ENCODE measurements around the gene PRKCA. TPM values are rescaled to one million over a fixed set of nuclear protein-coding genes. Genes with fewer than 3 reads are reported as not detected.

PRKCA gene
- total and polyA plus RNA-seq, 4 donors, result 3.0 to 14.1 (median 5.4) TPM

DNA sequence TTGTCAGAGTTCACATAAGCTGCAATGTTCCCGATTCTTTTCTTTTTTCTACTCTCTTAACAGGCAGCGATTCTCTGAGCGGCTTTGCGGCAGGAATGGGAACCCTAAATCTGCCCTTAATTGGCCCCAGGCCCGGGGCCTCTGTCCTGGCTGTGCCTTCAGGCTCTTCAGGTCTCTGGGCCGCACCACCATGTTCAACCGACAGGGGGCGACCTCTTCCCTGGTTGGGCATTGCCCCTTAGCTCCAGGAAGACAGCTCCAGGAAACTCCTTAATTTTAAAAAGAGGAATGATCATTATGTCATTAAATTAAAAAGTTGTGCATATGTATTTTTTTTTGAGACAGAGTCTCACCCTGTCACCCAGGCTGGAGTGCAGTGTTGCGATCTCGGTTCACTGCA lies 552.8 kb downstream of the PRKCA start:
- Histone ChIP-seq H3K4me1 (ENCODE audit: control insufficient read depth in 4 of 4, insufficient read depth in 4 of 4, low read length in 3 of 4) (no peaks in the 10 kb centered on the region), H3K4me3 (ENCODE audit: low read depth in 1 of 3, low read length in 3 of 3) (no peak overlapping the region), H3K36me3 (ENCODE audit: control insufficient read depth in 4 of 4, insufficient read depth in 3 of 4, low read depth in 1 of 4, low read length in 3 of 4) (no peaks in the 10 kb centered on the region), H3K9ac (ENCODE audit: low read depth in 1 of 2, low read length in 2 of 2) (no peak overlapping the region), H3K27ac (ENCODE audit: low read depth in 1 of 2, low read length in 2 of 2) (no peak overlapping the region), H3K27me3 (ENCODE audit: control insufficient read depth in 4 of 4, insufficient read depth in 4 of 4, low read length in 3 of 4) (no peaks in the 10 kb centered on the region), H3K9me3 (ENCODE audit: control insufficient read depth in 4 of 4, low read length in 3 of 4) (peaks cover 0 to 2% (median 0%) of the 10 kb centered on the region in 4 donors)
- WGBS, result 70% methylated on average over 10 of the region's 10 CpGs
- TF ChIP-seq TAF1 (conservative IDR thresholded peaks at IDR 0.05), result no peak
- TF ChIP-seq SP1 (IDR thresholded peaks at IDR 0.05), result no peak
- no peak for TF ChIP-seq GABPA (IDR thresholded peaks at IDR 0.05 in 1 of 2, conservative IDR thresholded peaks at IDR 0.05 in 1 of 2)
- no peak for TF ChIP-seq NR2F2 (IDR thresholded peaks at IDR 0.05)
- no peak for TF ChIP-seq EGR1 (IDR thresholded peaks at IDR 0.05; ENCODE audit: low read depth in 2 of 2)
- TF ChIP-seq RAD21 (IDR thresholded peaks at IDR 0.05), result no peak
- TF ChIP-seq, protein P1, sequence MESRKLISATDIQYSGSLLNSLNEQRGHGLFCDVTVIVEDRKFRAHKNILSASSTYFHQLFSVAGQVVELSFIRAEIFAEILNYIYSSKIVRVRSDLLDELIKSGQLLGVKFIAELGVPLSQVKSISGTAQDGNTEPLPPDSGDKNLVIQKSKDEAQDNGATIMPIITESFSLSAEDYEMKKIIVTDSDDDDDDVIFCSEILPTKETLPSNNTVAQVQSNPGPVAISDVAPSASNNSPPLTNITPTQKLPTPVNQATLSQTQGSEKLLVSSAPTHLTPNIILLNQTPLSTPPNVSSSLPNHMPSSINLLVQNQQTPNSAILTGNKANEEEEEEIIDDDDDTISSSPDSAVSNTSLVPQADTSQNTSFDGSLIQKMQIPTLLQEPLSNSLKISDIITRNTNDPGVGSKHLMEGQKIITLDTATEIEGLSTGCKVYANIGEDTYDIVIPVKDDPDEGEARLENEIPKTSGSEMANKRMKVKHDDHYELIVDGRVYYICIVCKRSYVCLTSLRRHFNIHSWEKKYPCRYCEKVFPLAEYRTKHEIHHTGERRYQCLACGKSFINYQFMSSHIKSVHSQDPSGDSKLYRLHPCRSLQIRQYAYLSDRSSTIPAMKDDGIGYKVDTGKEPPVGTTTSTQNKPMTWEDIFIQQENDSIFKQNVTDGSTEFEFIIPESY (IDR thresholded peaks at IDR 0.05), result no peak
- TF ChIP-seq, protein P2, sequence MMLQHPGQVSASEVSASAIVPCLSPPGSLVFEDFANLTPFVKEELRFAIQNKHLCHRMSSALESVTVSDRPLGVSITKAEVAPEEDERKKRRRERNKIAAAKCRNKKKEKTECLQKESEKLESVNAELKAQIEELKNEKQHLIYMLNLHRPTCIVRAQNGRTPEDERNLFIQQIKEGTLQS (IDR thresholded peaks at IDR 0.05), result no peak
- TF ChIP-seq, protein P3, sequence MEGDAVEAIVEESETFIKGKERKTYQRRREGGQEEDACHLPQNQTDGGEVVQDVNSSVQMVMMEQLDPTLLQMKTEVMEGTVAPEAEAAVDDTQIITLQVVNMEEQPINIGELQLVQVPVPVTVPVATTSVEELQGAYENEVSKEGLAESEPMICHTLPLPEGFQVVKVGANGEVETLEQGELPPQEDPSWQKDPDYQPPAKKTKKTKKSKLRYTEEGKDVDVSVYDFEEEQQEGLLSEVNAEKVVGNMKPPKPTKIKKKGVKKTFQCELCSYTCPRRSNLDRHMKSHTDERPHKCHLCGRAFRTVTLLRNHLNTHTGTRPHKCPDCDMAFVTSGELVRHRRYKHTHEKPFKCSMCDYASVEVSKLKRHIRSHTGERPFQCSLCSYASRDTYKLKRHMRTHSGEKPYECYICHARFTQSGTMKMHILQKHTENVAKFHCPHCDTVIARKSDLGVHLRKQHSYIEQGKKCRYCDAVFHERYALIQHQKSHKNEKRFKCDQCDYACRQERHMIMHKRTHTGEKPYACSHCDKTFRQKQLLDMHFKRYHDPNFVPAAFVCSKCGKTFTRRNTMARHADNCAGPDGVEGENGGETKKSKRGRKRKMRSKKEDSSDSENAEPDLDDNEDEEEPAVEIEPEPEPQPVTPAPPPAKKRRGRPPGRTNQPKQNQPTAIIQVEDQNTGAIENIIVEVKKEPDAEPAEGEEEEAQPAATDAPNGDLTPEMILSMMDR (IDR thresholded peaks at IDR 0.05; ENCODE audit: low read depth, low read length, missing input control), result no peak
- TF ChIP-seq JUND (IDR thresholded peaks at IDR 0.05), result no peak
- DNase-seq (ENCODE audit: low spot score), result no peak

DNA sequence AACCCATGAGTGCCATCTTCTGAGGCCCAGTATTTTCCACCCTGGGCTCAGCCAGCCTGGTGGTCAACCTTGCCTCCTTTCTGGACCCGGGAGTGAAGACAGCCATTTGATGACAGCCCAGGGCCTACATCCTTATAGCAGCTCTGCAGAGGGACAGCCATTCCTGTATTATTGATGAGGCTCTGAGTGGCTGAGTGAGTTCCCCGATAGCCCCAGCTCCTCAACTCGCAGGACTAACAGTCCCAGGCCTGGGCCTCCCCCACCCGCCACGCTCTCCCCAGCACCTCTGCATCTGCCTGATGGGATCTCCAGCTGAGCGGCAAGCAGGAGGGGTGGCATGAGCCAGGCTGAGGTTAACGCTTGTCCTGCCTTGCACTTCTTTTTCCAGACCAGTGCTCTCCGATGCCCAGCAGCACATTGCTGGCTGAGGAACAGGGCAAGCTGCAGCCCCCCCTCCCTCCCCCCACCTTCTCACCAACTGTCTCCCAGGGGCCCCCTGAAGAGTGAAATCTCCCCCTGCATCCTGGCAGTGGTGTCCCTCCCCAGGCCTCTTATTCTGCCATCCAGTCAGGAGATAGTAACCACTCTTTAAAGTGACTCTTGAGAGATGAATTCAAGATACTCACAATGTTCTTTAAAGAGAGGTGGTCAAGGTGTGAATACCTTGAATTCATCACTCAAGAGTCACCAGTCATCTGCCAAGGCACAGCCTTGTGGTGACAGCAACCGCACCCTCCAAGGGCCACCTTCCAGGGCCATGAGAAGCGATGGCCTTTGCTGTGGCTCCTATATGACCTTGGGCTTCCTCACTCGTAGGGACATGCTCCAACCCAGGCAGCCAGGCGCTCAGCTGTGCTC lies 556.0 kb downstream of the PRKCA start:
- H3K4me1 ChIP-seq (ENCODE audit: control insufficient read depth in 4 of 4, insufficient read depth in 4 of 4, low read length in 3 of 4), result no peaks in the 10 kb centered on the region
- no peak for DNase-seq (ENCODE audit: low spot score)
- no peak overlapping the region for H3K27ac ChIP-seq (ENCODE audit: low read depth in 1 of 2, low read length in 2 of 2)
- no peaks in the 10 kb centered on the region for H3K36me3 ChIP-seq (ENCODE audit: control insufficient read depth in 4 of 4, insufficient read depth in 3 of 4, low read depth in 1 of 4, low read length in 3 of 4)
- TF ChIP-seq HNF4A (conservative IDR thresholded peaks at IDR 0.05) (no peak), HNF4G (IDR thresholded peaks at IDR 0.05) (no peak), GABPA (IDR thresholded peaks at IDR 0.05 in 1 of 2, conservative IDR thresholded peaks at IDR 0.05 in 1 of 2) (no peak), NR2F2 (IDR thresholded peaks at IDR 0.05) (no peak), RAD21 (IDR thresholded peaks at IDR 0.05) (no peak), TAF1 (conservative IDR thresholded peaks at IDR 0.05) (no peak), FOXA1 (IDR thresholded peaks at IDR 0.05) (no peak), RXRA (IDR thresholded peaks at IDR 0.05) (no peak), EGR1 (IDR thresholded peaks at IDR 0.05; ENCODE audit: low read depth in 2 of 2) (no peak), JUND (IDR thresholded peaks at IDR 0.05) (no peak), YY1 (IDR thresholded peaks at IDR 0.05) (no peak)
- TF ChIP-seq, protein P4, sequence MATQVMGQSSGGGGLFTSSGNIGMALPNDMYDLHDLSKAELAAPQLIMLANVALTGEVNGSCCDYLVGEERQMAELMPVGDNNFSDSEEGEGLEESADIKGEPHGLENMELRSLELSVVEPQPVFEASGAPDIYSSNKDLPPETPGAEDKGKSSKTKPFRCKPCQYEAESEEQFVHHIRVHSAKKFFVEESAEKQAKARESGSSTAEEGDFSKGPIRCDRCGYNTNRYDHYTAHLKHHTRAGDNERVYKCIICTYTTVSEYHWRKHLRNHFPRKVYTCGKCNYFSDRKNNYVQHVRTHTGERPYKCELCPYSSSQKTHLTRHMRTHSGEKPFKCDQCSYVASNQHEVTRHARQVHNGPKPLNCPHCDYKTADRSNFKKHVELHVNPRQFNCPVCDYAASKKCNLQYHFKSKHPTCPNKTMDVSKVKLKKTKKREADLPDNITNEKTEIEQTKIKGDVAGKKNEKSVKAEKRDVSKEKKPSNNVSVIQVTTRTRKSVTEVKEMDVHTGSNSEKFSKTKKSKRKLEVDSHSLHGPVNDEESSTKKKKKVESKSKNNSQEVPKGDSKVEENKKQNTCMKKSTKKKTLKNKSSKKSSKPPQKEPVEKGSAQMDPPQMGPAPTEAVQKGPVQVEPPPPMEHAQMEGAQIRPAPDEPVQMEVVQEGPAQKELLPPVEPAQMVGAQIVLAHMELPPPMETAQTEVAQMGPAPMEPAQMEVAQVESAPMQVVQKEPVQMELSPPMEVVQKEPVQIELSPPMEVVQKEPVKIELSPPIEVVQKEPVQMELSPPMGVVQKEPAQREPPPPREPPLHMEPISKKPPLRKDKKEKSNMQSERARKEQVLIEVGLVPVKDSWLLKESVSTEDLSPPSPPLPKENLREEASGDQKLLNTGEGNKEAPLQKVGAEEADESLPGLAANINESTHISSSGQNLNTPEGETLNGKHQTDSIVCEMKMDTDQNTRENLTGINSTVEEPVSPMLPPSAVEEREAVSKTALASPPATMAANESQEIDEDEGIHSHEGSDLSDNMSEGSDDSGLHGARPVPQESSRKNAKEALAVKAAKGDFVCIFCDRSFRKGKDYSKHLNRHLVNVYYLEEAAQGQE (IDR thresholded peaks at IDR 0.05), result no peak
- TF ChIP-seq, protein P3 (IDR thresholded peaks at IDR 0.05; ENCODE audit: low read depth, low read length, missing input control), result no peak
- H3K9ac ChIP-seq (ENCODE audit: low read depth in 1 of 2, low read length in 2 of 2), result no peak overlapping the region
- 85% methylated on average over 12 of the region's 12 CpGs for whole genome bisulfite sequencing
- no peak overlapping the region for H3K4me3 ChIP-seq (ENCODE audit: low read depth in 1 of 3, low read length in 3 of 3)
- no peaks in the 10 kb centered on the region for H3K27me3 ChIP-seq (ENCODE audit: control insufficient read depth in 4 of 4, insufficient read depth in 4 of 4, low read length in 3 of 4)
- H3K9me3 ChIP-seq (ENCODE audit: control insufficient read depth in 4 of 4, low read length in 3 of 4), result peaks cover 0 to 2% (median 0%) of the 10 kb centered on the region in 4 donors

All from liver (tissue), 9 donors.